Measurements from ENCODE around the gene PAQR6. TPM values are rescaled to one million over a fixed set of nuclear protein-coding genes. Genes with fewer than 3 reads are reported as not detected.

The PAQR6 gene
- total RNA-seq, 3 donors from 2014 or later (not counting 1 experiment from before 2014, with no cell fraction given) = 2.6 to 5.5 (median 3.5) TPM

DNA sequence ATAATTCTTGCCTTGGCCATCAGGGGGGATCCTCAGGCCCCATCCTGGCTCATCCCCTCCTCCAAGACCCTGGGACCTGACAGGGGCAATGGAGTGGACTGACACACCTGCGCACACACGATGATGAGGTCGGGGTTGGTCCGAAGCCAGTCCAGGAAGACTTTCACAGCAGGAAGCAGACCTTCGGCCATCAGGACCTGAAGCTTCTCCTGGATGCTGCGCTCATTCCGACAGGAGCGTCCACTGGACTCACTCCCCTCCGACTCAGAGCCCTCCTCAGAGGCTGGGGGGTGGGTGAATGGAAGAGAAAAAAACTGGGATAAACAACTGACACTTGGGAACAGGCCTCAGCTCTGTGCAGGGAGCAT, 15.4 kb upstream of the PAQR6 start:
- Histone ChIP-seq H3K4me3 (ENCODE audit: low read length) (no peak overlapping the region), H3K9me3 (ENCODE audit: control insufficient read depth, insufficient read depth, low read length) (no peaks in the 10 kb centered on the region), H3K4me1 (ENCODE audit: control insufficient read depth, insufficient read depth, low read length) (no peaks in the 10 kb centered on the region), H3K27me3 (ENCODE audit: control insufficient read depth, insufficient read depth, low read length) (no peaks in the 10 kb centered on the region), H3K36me3 (ENCODE audit: control insufficient read depth, insufficient read depth, low read length) (peaks cover 79% of the 10 kb centered on the region), H3K27ac (ENCODE audit: low read length) (no peak overlapping the region)
- 99% methylated on average over 9 of the region's 9 CpGs for WGBS (ENCODE audit: insufficient coverage)
- peaks cover 33% of the 10 kb centered on the region for H3K36me3 Mint-ChIP-seq
- TF ChIP-seq, protein P1, sequence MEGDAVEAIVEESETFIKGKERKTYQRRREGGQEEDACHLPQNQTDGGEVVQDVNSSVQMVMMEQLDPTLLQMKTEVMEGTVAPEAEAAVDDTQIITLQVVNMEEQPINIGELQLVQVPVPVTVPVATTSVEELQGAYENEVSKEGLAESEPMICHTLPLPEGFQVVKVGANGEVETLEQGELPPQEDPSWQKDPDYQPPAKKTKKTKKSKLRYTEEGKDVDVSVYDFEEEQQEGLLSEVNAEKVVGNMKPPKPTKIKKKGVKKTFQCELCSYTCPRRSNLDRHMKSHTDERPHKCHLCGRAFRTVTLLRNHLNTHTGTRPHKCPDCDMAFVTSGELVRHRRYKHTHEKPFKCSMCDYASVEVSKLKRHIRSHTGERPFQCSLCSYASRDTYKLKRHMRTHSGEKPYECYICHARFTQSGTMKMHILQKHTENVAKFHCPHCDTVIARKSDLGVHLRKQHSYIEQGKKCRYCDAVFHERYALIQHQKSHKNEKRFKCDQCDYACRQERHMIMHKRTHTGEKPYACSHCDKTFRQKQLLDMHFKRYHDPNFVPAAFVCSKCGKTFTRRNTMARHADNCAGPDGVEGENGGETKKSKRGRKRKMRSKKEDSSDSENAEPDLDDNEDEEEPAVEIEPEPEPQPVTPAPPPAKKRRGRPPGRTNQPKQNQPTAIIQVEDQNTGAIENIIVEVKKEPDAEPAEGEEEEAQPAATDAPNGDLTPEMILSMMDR (IDR thresholded peaks at IDR 0.05) = no peak
- no peak for ATAC-seq
- peaks cover under 1 to 6% of the 10 kb centered on the region in 2 donors for H3K4me1 Mint-ChIP-seq
- intact Hi-C loops (cut with micrococcal nuclease) = no loop called here
- peak overlapping the region in 1 of 2 donors; percentile 44 for H3K27ac Mint-ChIP-seq
- no peaks in the 10 kb centered on the region for H3K27me3 Mint-ChIP-seq (ENCODE audit: low read depth in 2 of 2)
- no peak overlapping the region for H3K4me3 Mint-ChIP-seq
- no peak for DNase-seq
- no peaks in the 10 kb centered on the region for H3K9me3 Mint-ChIP-seq

- H3K36me3 Mint-ChIP-seq = peaks cover 33% of the 10 kb centered on the region
Observed at GRCh38 chr1:156262461-156263287, 14.8 kb upstream of the PAQR6 start.

DNA sequence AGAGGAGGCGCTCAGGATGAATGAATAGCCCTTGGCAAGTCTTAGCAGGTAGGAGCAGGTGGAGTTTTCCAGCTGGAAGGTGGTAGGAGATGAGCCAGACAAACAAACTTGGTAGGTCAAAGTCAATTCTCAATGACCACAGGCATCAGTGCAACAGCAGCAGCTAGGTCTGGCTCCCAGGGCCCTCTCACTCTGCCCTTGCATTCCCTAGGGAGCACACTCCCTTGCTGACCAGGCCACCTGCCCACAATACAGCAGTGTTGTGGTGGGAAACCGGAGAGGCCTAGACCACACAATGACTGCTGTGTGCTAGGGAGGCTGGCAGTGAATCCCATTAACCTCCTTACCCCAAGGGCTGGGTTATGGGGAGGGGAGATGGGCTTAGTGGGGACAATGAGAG, 13.0 kb upstream of the PAQR6 start:
- Histone ChIP-seq H3K9me3 (ENCODE audit: control insufficient read depth, insufficient read depth, low read length) (no peaks in the 10 kb centered on the region), H3K27me3 (ENCODE audit: control insufficient read depth, insufficient read depth, low read length) (no peaks in the 10 kb centered on the region), H3K27ac (ENCODE audit: low read length) (no peak overlapping the region), H3K4me3 (ENCODE audit: low read length) (no peak overlapping the region), H3K4me1 (ENCODE audit: control insufficient read depth, insufficient read depth, low read length) (no peaks in the 10 kb centered on the region), H3K36me3 (ENCODE audit: control insufficient read depth, insufficient read depth, low read length) (peaks cover 74% of the 10 kb centered on the region)
- Mint-ChIP-seq H3K36me3 (peaks cover 23% of the 10 kb centered on the region), H3K27me3 (ENCODE audit: low read depth in 2 of 2) (no peaks in the 10 kb centered on the region), H3K4me1 (peaks cover 9 to 13% of the 10 kb centered on the region in 2 donors), H3K9me3 (no peaks in the 10 kb centered on the region), H3K27ac (peak overlapping the region in 1 of 2 donors; percentile 21), H3K4me3 (no peak overlapping the region)
- 100% methylated on average over 2 of the region's 2 CpGs for WGBS (ENCODE audit: insufficient coverage)
- DNase-seq (no peak), ATAC-seq (no peak)
- TF ChIP-seq, protein P1 (IDR thresholded peaks at IDR 0.05) = no peak
- intact Hi-C loops (cut with micrococcal nuclease) = no loop called here

More at GRCh38 chr1:156262461-156263287, 14.8 kb upstream of the PAQR6 start:
- ATAC-seq (no peak), DNase-seq (no peak)
- Mint-ChIP-seq H3K4me1 (peaks cover 7 to 12% of the 10 kb centered on the region in 2 donors), H3K27me3 (ENCODE audit: low read depth in 2 of 2) (no peaks in the 10 kb centered on the region), H3K27ac (peak overlapping the region in 1 of 2 donors; percentile 44), H3K9me3 (no peaks in the 10 kb centered on the region), H3K4me3 (no peak overlapping the region)
- H3K27ac ChIP-seq (ENCODE audit: low read length) = no peak overlapping the region
- WGBS (ENCODE audit: insufficient coverage) = 94% methylated on average over 9 of the region's 9 CpGs
- intact Hi-C loops (cut with micrococcal nuclease) = no loop called here
- TF ChIP-seq, protein P1 (IDR thresholded peaks at IDR 0.05) = no peak
- no peaks in the 10 kb centered on the region for H3K9me3 ChIP-seq (ENCODE audit: control insufficient read depth, insufficient read depth, low read length)
- H3K4me3 ChIP-seq (ENCODE audit: low read length) = no peak overlapping the region
- no peaks in the 10 kb centered on the region for H3K27me3 ChIP-seq (ENCODE audit: control insufficient read depth, insufficient read depth, low read length)
- peaks cover 79% of the 10 kb centered on the region for H3K36me3 ChIP-seq (ENCODE audit: control insufficient read depth, insufficient read depth, low read length)
- no peaks in the 10 kb centered on the region for H3K4me1 ChIP-seq (ENCODE audit: control insufficient read depth, insufficient read depth, low read length)
